Testis (tissue), 5 donors: ENCODE measurements around the gene ZKSCAN7. TPM values are rescaled to one million over a fixed set of nuclear protein-coding genes. Genes with fewer than 3 reads are reported as not detected.

Experiments
- DNase-seq: peaks from one replicate; pipeline ENCODE4 v3.0.0-alpha.2; 2019
- H3K27ac ChIP-seq, 2 donors: fragments of 200-600 bp; sonication (generic); one replicate each; pipeline ENCODE4 v1.5.1; 2019
- H3K27me3 ChIP-seq: fragments of 200-600 bp; sonication (generic); one replicate; pipeline ENCODE4 v1.5.1; 2019
- H3K36me3 ChIP-seq: fragments of 200-600 bp; sonication (generic); one replicate; pipeline ENCODE4 v1.5.1; 2017; ENCODE audit warnings: low read depth; ENCODE audit errors: missing control alignments
- H3K4me1 ChIP-seq: fragments of 200-600 bp; sonication (generic); one replicate; pipeline ENCODE4 v1.5.1; 2019
- H3K4me3 ChIP-seq, 2 donors: fragments of 200-600 bp; sonication (generic); one replicate each; pipeline ENCODE4 v1.5.1; 2017 to 2019
- H3K9me3 ChIP-seq: fragments of 200-600 bp; sonication (generic); one replicate; pipeline ENCODE4 v1.5.1; 2017
- CTCF ChIP-seq, 3 experiments: fragments of 450-650 bp in 2 of 3; fragments of 200-600 bp in 1 of 3; sonication (generic) in 1 of 3; IDR thresholded peaks; one replicate each; pipeline ENCODE4 v1.5.1; 2016 to 2019; ENCODE audit warnings: antibody characterized with exemption in 3 of 3, mild to moderate bottlenecking in 2 of 3, moderate library complexity in 1 of 3
- POLR2A ChIP-seq: fragments of 450-650 bp; IDR thresholded peaks from one replicate; pipeline ENCODE4 v1.6.1; 2017; ENCODE audit warnings: antibody characterized with exemption, mild to moderate bottlenecking, moderate library complexity
- WGBS, 2 donors: methylation state at CpG; one replicate each; pipeline ENCODE4 v1.1.5; 2018; 5-methylcytosine and 5-hydroxymethylcytosine counted together
- intact Hi-C: fragments of 100-400 bp; cut with DNase I; formaldehyde crosslinking; loops from one replicate; pipeline ENCODE4 v1.15.1; 2023; ENCODE audit warnings: low total_unique reads
- long read RNA-seq, 2 donors: transcript quantifications; one replicate each; lab custom pipeline, GENCODE V29; 2026
- polyA plus RNA-seq: library from polyadenylated mRNA; stranded (reverse); fragments of 350-450 nt; fragmentation: Illumina TruSeq; extraction: RNeasy Lipid Tissue Mini Kit (QIAGEN cat#74804); gene quantifications from one replicate; pipeline ENCODE4 v1.2.3, GENCODE V29; 2014; ENCODE audit warnings: low read depth, low replicate concordance; ENCODE audit not compliant: insufficient read depth
- total RNA-seq, 2 donors: library from RNA; depleted of rRNA; stranded (reverse); fragments of >200 nt; gene quantifications; one replicate each; pipeline ENCODE4 v1.2.3, GENCODE V29; 2016

The ZKSCAN7 gene
- total RNA-seq (10 to 100 TPM; 20.1 to 26.4 TPM), polyA plus RNA-seq (11.5 TPM)
- long read RNA-seq, donor 1, partial matches to known transcripts: 0 of 2 reads
- long read RNA-seq, donor 1, other reads (novel, unspliced or antisense): 0 of 2 reads
- long read RNA-seq, donor 2: 0 reads

GRCh38 chr3:44554626-44555592 lies at the start of gene ZKSCAN7:
Gene ZKSCAN7, plus strand, starts transcription at chr3:44555193. Its CDS starts 1,855 bp downstream, at chr3:44557048.
- no peaks in the 10 kb centered on the region for H3K27me3 ChIP-seq
- intact Hi-C loops: no loop called here
- peak; percentile 72 for DNase-seq
- no peak for TF ChIP-seq POLR2A
- H3K4me3 ChIP-seq: peak within 1 kb of the TSS; percentile 66 to 81
- 2 to 11% methylated on average over 10 to 53 of the region's 68 CpGs for WGBS, 2 donors
- peak within 1 kb of the TSS; percentile 72 to 79 for H3K27ac ChIP-seq
- H3K9me3 ChIP-seq: no peaks in the 10 kb centered on the region
- H3K4me1 ChIP-seq: peaks cover 9% of the 10 kb centered on the region
- no peaks in the 10 kb centered on the region for H3K36me3 ChIP-seq

- Histone ChIP-seq H3K4me3 (no peak overlapping the region), H3K27me3 (no peaks in the 10 kb centered on the region), H3K27ac (no peak overlapping the region), H3K4me1 (no peaks in the 10 kb centered on the region), H3K9me3 (no peaks in the 10 kb centered on the region), H3K36me3 (no peaks in the 10 kb centered on the region)
- WGBS, 2 donors: 92 to 93% methylated on average over 3 of the region's 3 CpGs
- DNase-seq: no peak
- TF ChIP-seq CTCF (IDR thresholded peaks at IDR 0.05) (no peak), POLR2A (no peak)
- intact Hi-C loops: no loop called here
Measured at GRCh38 chr3:44506556-44506955, 48.4 kb upstream of the ZKSCAN7 start.

- WGBS, 2 donors: 90 to 94% methylated on average over 5 of the region's 5 CpGs
- TF ChIP-seq CTCF (IDR thresholded peaks at IDR 0.05) (no peak), POLR2A (no peak)
- no peak for DNase-seq
- no peaks in the 10 kb centered on the region for H3K9me3 ChIP-seq
- no peaks in the 10 kb centered on the region for H3K27me3 ChIP-seq
- H3K4me3 ChIP-seq: no peak overlapping the region
- no peak overlapping the region for H3K27ac ChIP-seq
- H3K4me1 ChIP-seq: no peaks in the 10 kb centered on the region
- H3K36me3 ChIP-seq: no peaks in the 10 kb centered on the region
- intact Hi-C loops: no loop called here
Measured at GRCh38 chr3:44506961-44507360, 48.0 kb upstream of the ZKSCAN7 start.

GRCh38 chr3:44509393-44509921 lies 45.5 kb upstream of the ZKSCAN7 start:
- peak overlapping the region; percentile 82 to 83 for H3K4me3 ChIP-seq
- no peaks in the 10 kb centered on the region for H3K9me3 ChIP-seq
- H3K36me3 ChIP-seq: no peaks in the 10 kb centered on the region
- no peaks in the 10 kb centered on the region for H3K4me1 ChIP-seq
- peak; percentile 51 for DNase-seq
- 8 to 15% methylated on average over 2 of the region's 2 CpGs for WGBS, 2 donors
- intact Hi-C loops: no loop called here
- H3K27ac ChIP-seq: peak overlapping the region; percentile 71 to 92
- TF ChIP-seq POLR2A: no peak
- no peak for TF ChIP-seq CTCF (IDR thresholded peaks at IDR 0.05)
- no peaks in the 10 kb centered on the region for H3K27me3 ChIP-seq

GRCh38 chr3:44510000-44510368 lies 45.0 kb upstream of the ZKSCAN7 start:
- TF ChIP-seq POLR2A (no peak), CTCF (IDR thresholded peaks at IDR 0.05) (no peak)
- intact Hi-C loops: no loop called here
- Histone ChIP-seq H3K4me1 (no peaks in the 10 kb centered on the region), H3K36me3 (no peaks in the 10 kb centered on the region), H3K27ac (peak overlapping the region; percentile 71 to 92), H3K27me3 (no peaks in the 10 kb centered on the region), H3K4me3 (peak overlapping the region; percentile 82 to 83), H3K9me3 (no peaks in the 10 kb centered on the region)
- DNase-seq: peak; percentile 41
- WGBS, 2 donors: 0 to 2% methylated on average over 6 of the region's 6 CpGs
